HPDE6-E6E7 (cell line): ENCODE results near the gene UGP2.
"Not testable (repeated sequence)": the region's sequence is repeated elsewhere in the genome, so short reads cannot be mapped to it uniquely, and the experiment has no call there.

Experiments
- DNase-seq: peaks from one replicate; pipeline ENCODE4 v3.0.0; 2011; ENCODE audit warnings: missing footprints; ENCODE audit errors: extremely low spot score

The UGP2 gene

DNA sequence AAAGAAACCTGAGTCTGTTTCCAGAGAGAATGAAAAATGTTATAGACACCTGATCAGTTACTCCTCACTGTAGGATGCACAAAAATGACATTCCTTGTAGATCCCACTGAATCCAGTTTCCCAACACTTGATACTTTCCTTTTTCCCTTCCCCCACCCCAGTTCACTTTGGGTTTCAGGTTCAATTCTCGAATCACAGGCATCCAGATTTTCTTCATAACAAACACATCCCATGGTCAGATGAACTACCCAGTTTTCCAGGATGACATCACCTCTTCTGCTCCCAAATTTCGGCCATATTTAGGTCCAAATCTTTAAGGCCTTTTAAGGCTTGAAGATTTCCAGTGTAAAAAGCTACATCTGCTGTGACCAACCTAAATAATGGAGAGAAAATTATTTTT, 51.5 kb downstream of the UGP2 start:
- DNase-seq, result no peak

DNA sequence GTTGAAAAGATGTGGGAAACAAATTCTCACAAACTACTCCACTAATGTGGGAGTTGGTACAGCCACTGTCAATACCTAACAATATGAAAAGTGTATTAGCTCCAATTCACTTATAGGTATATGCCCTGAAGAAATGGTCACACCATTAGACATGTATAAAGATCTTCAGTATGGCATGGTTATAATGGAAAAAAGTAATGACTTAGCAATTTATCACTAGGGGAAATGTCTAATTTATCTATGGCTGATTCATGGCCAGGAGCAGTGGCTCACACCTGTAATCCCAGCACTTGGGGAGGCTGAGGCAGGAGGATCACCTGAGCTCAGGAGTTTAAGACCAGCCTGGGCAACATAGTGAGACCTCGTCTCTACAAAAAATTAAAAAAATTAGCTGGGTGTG, 52.5 kb downstream of the UGP2 start:
- no peak for DNase-seq

DNA sequence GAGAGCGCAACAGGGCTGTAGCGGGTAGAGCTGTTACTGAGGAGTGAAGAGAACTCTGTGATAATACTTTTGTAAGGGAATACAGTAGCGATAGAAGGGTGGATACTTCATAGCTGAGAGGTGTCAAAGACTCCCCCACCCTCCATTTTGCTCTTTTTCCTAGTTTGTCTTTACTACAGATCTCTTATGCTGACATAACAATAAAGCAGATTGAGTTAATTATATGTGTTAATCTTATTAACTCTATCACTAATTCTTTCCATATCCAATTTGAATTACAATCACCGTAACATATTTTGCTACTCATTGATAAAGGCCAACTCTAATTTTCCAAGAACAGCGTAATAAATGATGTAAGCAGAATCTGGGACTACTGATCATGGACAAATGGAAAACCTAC, 57.1 kb downstream of the UGP2 start:
- no peak for DNase-seq

- no peak for DNase-seq
Observed at GRCh38 chr2:63899639-63900038, 57.9 kb downstream of the UGP2 start.

GRCh38 chr2:63902149-63902548, 60.5 kb downstream of the UGP2 start:
- no peak for DNase-seq

- no peak for DNase-seq
Observed at GRCh38 chr2:63903003-63903402, 61.3 kb downstream of the UGP2 start.

DNA sequence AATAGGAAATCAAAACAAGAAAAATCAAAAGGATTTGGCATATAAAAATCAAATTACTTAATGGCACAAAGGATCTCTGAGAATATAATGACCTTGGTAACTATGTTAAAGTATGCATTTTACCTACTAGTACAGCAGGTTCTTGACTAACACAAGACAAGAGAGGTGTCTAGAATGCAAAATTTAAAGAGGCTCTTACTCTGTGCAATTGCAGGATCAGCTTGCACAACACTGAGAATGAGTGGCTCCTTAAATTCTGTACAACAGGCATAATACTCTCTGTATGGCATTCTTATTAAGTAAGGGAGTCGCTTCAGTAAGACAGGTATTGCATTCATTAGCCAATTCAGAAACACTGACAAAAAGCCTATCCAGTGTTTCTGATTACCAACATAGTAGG, 72.6 kb downstream of the UGP2 start:
- DNase-seq, result no peak

DNA sequence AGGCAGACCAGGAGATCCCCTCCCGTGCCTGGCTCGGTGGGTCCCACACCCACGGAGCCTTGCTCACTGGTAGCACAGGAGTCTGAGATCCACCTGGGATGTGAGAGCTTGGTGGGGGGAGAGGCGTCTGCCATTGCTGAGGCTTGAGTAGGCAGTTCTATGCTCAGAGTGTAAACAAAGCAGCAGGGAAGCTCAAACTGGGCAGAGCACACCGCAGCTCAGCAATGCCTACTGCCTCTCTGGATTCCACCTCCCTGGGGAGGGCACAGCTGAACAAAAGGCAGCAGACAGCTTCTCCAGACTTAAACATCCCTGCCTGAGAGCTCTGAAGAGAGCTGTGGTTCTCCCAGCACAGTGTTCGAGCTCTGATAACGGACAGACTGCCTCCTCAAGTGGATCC, 85.1 kb downstream of the UGP2 start:
- DNase-seq, result no peak

- not testable (repeated sequence) for DNase-seq
Observed at GRCh38 chr2:63932104-63932503, 90.4 kb downstream of the UGP2 start.
